NCI-H69 (cell line): ENCODE measurements around the gene SLC30A7.
A peak's percentile ranks its signal among the peaks of the same experiment; 100 is the strongest.
"Not testable (repeated sequence)": the region's sequence is repeated elsewhere in the genome, so short reads cannot be mapped to it uniquely, and the experiment has no call there.

ENCODE experiments used
- DNase-seq: peaks from one replicate; lab custom pipeline; 2025; lab: John Stamatoyannopoulos, UW

The SLC30A7 gene

GRCh38 chr1:100941580-100942216 lies 45.8 kb downstream of the SLC30A7 start:
- no peak for DNase-seq

DNA sequence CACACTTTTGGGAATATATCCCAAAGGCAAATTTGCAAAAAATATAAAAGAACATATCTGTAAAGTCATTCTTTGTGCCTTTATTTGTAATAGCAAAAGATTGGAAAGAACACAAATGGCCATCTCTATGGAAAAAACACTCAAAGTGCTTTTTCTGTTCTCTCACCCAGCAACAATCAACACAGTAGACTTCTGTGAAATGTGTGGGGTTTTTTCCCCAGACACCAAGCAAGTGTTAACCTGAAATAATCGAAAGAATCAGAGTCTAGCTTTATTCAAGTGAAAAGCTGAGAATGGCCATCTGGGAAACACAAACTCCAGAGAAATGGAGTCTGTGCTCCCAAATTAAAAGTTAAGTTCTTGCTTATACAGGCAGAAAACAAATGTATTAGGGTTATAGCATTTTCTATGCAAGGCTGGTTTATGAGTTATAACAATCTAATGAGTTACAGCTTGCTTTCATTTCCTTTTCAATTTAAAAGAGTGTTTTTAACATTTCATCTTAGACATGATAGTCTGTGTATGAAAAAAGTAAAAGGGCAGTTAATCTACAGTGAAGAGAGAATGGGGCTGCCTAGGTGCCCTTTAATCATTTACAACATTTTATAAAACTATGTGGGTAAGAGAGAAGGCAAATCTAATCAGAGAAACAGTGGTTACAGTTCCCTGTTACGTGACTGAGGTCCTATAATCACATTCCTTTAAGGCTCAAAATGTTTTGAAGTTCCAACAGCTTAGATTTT lies 46.6 kb downstream of the SLC30A7 start:
- DNase-seq: no peak

- no peak for DNase-seq
Measured at GRCh38 chr1:100943533-100943932, 47.6 kb downstream of the SLC30A7 start.

- DNase-seq: not testable (repeated sequence)
Measured at GRCh38 chr1:100946064-100946463, 50.2 kb downstream of the SLC30A7 start.

DNA sequence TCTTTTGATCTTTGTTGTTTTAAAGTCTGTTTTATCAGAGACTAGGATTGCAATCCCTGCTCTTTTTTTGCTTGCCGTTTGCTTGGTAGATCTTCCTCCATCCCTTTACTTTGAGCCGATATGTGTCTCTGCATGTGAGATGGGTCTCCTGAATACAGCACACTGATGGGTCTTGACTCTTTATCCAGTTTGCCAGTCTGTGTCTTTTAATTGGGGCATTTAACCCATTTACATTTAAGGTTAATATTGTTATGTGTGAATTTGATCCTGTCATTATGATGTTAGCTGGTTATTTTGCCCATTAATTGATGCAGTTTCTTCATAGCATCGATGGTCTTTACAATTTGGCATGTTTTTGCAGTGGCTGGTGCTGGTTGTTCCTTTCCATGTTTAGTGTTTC lies 51.9 kb downstream of the SLC30A7 start:
- DNase-seq: not testable (repeated sequence)

- not testable (repeated sequence) for DNase-seq
Measured at GRCh38 chr1:100948721-100949405, 53.0 kb downstream of the SLC30A7 start.

GRCh38 chr1:100949515-100950158 lies 53.7 kb downstream of the SLC30A7 start:
- DNase-seq: peak; percentile 73

DNA sequence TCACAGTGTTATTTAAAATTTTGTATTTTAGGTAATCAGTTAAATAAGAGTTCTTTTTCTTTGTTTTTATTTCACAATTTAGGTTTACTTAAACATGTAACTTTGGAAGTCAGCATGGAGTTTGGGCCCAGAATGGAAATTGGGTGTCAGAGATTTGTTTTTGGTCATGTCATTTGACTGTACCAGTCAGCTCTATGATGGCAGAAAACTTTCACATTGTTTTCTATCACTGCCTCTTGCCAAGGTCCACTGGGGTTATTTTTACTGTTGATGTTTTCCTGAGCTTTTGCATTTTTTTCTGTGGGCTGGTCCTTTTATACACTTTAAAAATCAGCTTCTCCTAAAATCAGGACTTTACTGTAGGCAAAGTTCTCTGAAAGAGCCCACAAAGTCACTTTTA lies 54.4 kb downstream of the SLC30A7 start:
- DNase-seq: no peak

DNA sequence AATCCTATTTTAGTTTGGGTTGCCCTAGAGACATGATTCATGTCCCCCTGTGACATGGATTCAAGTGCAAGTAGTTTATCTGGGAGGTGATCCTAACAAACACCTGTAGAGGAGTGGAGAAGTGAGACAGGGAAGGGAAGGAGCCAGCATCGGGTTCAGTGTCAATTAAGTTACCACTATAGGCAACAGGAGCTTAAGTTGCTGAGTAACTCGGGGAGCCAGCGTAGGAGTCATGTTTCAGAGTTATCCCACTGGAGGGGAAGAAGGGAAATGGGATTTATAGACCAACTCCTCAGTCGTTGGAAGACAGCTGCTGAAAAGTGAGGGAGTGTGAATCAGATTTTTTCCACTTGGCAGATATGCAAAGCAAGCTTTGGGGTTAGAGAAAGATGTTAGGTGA lies 54.9 kb downstream of the SLC30A7 start:
- DNase-seq: peak; percentile 4

- DNase-seq: no peak
Measured at GRCh38 chr1:100952104-100952745, 56.3 kb downstream of the SLC30A7 start.

GRCh38 chr1:100952970-100953369 lies 57.1 kb downstream of the SLC30A7 start:
- DNase-seq: not testable (repeated sequence)

GRCh38 chr1:100953960-100954730 lies 58.3 kb downstream of the SLC30A7 start:
- DNase-seq: no peak

GRCh38 chr1:100955322-100955721 lies 59.4 kb downstream of the SLC30A7 start:
- peak; percentile 62 for DNase-seq

DNA sequence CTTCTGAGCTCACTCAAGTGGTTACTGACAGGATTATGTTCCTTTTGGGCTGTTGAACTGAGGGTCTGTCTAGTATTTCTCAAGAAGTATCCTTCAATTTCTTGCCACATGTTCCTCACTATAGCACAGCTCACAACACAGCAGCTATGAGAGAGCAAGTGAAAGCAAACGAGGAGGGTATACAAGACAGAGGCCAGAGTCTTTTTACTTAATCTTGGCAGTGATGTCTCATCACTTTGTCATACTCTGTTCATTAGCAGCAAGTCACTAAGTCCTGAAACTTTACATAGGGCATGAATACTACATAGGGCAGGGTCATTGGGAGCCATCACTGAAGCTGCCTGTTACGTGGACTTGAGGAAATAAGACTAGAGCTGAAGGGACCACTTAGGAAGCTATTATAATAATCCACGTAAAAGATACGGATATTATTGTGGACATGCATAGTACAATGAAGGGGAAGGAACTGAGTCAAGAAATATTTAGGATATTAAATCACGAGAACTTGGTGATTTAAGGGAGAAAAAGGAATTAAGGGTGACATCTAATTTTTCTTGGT lies 63.7 kb downstream of the SLC30A7 start:
- DNase-seq: no peak

DNA sequence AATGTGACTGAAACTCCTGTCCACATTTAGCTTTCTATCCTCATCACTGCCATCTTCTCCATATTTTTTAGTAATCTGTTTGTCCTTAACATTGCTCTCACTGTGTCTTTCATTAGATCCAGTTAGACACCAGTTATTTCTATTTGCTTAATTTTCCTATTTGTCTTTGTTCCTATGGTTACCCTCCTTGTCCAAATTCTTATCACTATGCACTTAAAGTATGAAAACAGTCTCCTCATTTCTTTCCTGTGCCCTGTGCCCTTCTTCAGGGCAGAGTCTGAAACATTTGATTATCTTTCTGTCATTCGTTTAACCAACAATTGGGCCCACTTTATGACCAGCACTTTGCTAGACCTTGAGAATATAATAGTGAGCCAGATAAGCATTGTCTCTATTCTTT lies 64.2 kb downstream of the SLC30A7 start:
- no peak for DNase-seq

- DNase-seq: no peak
Measured at GRCh38 chr1:100968621-100969020, 72.7 kb downstream of the SLC30A7 start.

- no peak for DNase-seq
Measured at GRCh38 chr1:100969327-100969726, 73.4 kb downstream of the SLC30A7 start.

DNA sequence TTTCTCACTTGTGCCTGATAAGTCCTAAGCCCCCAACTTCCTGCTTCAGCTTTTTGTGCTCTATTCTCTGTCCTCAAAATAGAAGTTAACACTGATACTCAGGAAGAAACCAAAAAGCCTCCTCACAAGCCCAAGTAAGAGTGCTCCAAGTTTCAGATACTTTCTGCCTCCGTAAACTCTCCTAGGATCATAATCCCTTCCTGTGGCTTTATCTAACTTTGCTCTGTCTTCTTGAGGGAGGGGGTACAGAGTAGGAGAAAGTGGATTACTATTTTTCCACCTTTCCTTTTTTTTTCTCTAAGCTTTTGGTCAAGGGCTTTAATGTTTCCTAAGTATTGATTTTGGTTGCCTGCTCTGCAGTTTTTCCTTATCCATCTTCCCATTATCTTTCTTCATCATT lies 75.1 kb downstream of the SLC30A7 start:
- DNase-seq: peak; percentile 17

DNA sequence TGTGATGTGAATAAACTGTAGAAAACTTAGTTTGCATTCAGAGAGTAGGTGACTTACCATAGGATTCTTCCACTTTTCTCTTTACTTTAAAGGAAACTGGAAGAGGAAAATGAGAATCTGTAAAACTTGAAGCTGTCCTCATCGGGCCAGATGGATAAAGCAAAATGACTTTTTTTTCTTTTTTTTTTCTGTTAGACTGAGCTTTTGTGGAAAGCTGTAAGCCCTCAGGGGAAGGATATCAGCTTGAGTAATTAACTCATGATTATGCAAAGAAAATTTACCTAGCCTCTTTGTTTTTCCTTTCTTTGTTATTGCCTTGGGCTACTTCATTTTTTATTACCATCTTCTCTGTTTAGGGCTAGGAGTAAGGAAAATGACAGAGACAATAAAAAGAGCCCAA lies 76.3 kb downstream of the SLC30A7 start:
- peak; percentile 88 for DNase-seq

DNA sequence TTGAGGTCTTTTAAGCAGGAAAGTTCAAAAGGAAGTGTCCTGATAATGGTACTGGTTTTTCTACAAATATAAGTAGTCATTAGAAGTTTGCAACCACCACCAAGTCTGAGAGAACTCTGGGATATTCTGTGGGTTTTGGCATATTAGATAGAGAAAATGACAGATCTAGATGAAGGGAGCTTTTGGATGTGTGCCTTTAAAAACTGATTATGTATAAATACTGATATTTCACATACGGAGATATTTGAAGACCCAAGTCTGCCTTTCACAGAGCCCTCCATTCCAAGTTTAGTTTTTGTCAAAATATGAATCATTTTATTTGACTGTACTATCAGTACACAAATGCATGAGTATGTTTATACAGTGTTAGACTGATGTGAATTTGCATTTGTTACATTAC lies 81.0 kb downstream of the SLC30A7 start:
- DNase-seq: no peak

GRCh38 chr1:100979631-100980030 lies 83.7 kb downstream of the SLC30A7 start:
- peak; percentile 38 for DNase-seq
